Effector memory CD4-positive, alpha-beta T cell (primary cell): ENCODE measurements around the gene NOL4L.
"Not testable (repeated sequence)": the region's sequence is repeated elsewhere in the genome, so short reads cannot be mapped to it uniquely, and the experiment has no call there.

Experiments used
- DNase-seq, 3 donors: peaks; one replicate each; pipeline ENCODE4 v3.0.0-alpha.2; 2020
- H3K27ac ChIP-seq: 2 replicates; pipeline ENCODE4 v1.7.0; 2013; ENCODE audit warnings: mild to moderate bottlenecking, low read length, moderate library complexity; ENCODE audit not compliant: insufficient read depth, poor library complexity, severe bottlenecking
- H3K27me3 ChIP-seq: replicated peaks from 2 replicates; pipeline ENCODE4 v1.7.0; 2013; ENCODE audit warnings: mild to moderate bottlenecking, low read length; ENCODE audit not compliant: insufficient read depth, control insufficient read depth, poor library complexity, severe bottlenecking
- H3K36me3 ChIP-seq: 2 replicates; pipeline ENCODE4 v1.7.0; 2013; ENCODE audit warnings: mild to moderate bottlenecking, low read length, moderate library complexity; ENCODE audit not compliant: control insufficient read depth, insufficient read depth
- H3K4me1 ChIP-seq: 2 replicates; pipeline ENCODE4 v1.7.0; 2013; ENCODE audit warnings: low read length, mild to moderate bottlenecking; ENCODE audit not compliant: control insufficient read depth, insufficient read depth, poor library complexity, severe bottlenecking
- H3K4me3 ChIP-seq: 2 replicates; pipeline ENCODE4 v1.7.0; 2013; ENCODE audit warnings: low read length, low read depth, mild to moderate bottlenecking; ENCODE audit not compliant: insufficient read depth, poor library complexity, severe bottlenecking
- H3K9me3 ChIP-seq: 2 replicates; pipeline ENCODE4 v1.7.0; 2013; ENCODE audit warnings: mild to moderate bottlenecking, low read length, moderate library complexity; ENCODE audit not compliant: control insufficient read depth

Gene NOL4L

DNA sequence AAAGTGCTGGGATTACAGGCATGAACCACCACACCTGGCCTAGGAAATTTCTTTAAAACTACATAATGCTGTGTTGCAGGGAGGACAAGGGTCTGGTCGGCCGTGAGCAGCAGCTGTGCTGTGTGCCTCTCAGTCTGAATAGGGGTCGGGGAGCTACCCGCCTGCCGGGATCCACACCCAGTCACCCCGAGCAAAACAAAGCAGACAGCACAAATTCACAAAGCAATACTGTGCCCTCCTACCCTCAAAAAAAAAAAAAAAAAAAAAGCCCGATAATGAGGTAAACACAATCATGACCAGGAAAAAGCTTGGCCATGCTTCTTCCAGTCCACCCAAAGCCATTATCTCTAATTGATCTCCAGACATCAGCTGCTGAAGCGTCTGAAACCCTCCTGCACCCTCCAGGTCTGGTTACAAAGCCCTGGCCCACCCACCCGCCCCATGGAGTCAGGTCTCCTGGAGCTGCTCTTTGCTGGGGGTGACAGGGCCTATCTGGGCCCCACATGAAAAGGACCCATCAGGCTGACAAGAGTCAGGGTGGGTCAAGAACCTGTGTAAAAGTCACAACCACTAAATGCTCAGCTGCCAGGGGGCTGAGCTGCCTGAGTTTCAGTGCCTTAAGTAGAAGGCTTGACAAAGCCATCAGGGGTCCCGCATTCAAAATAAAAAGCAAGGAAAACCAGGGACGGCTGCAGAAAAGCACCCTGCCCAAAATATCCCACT lies 88.2 kb downstream of the NOL4L start:
- Histone ChIP-seq H3K9me3 (no peaks in the 10 kb centered on the region), H3K4me3 (no peak overlapping the region), H3K4me1 (no peaks in the 10 kb centered on the region), H3K36me3 (peaks cover 18% of the 10 kb centered on the region), H3K27me3 (no peaks in the 10 kb centered on the region), H3K27ac (no peak overlapping the region)
- DNase-seq: no peak

DNA sequence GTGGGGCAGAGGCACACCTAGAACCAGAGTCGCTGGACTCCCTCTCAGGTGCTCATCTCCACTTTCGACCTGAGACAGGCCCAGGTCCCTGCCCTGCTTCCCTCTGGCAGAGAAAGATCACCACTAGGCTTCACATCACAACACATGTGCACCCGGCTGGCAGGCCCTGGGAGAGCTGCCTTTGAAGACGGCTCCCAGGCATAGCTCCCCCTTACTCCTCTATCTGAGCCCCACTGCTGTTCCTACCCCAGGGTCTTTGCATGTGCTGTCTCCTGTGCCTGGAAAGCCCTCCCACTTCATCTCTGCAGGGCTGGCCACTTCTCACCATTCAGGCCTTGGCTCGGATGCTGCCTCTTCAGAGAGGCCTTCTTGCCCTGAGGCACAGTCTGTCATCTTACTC lies 89.2 kb downstream of the NOL4L start:
- Histone ChIP-seq H3K4me1 (no peaks in the 10 kb centered on the region), H3K27me3 (no peaks in the 10 kb centered on the region), H3K4me3 (no peak overlapping the region), H3K36me3 (peaks cover 19% of the 10 kb centered on the region), H3K9me3 (no peaks in the 10 kb centered on the region), H3K27ac (no peak overlapping the region)
- DNase-seq: no peak

DNA sequence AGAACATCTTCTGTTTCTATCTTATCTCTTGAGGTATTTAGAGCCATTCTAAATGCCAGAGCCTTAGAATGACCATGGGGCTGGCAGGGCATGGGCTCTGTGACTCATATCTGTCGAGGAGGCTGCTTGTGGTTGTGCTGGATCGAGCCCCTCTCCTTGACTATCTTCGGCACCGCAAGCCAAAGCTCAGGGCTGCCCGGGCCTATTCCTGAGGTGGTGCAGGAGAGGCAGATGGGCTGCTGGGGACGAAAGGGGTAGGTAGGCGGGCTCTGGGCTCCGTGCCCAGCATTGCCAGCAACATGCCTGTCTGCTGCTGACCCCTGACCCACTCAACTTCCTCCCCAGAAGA lies 89.9 kb downstream of the NOL4L start:
- no peaks in the 10 kb centered on the region for H3K27me3 ChIP-seq
- no peak overlapping the region for H3K27ac ChIP-seq
- DNase-seq: no peak
- H3K9me3 ChIP-seq: no peaks in the 10 kb centered on the region
- peaks cover 19% of the 10 kb centered on the region for H3K36me3 ChIP-seq
- no peaks in the 10 kb centered on the region for H3K4me1 ChIP-seq
- no peak overlapping the region for H3K4me3 ChIP-seq

DNA sequence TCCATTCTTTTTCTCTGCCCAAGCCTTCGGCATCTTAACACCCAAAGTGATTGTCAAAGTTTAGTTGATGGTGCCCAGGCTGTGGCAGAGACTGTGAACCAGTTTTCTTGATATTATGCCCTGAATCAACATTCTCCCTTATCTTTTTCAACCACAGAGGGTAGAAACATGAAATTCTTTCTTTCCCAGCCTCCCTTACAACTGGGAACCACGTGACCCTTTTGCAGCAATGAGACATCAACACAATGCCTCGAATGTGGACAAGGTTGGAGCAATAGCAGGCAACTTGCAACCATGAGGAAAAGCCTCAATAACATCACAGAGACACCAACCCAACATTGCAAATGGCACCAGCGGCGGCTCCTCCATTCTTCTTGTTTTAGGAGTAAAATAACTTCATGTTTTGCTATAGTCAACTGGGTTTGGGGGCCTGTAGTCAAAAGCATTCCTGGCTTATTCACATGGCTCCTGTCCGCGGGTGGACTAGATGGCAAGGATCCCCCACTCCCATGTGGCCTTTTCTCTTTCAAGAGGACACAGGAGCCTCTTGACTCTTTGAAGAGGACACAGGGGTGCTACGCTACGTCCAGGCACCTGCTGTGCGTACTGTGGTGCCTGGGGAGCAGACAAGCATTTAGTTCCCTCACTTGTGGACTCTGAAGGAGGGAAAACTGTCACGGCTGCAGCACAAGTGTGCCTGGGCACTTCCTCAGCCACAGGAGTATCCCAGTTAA lies 90.5 kb downstream of the NOL4L start:
- Histone ChIP-seq H3K27ac (no peak overlapping the region), H3K36me3 (peaks cover 19% of the 10 kb centered on the region), H3K4me1 (no peaks in the 10 kb centered on the region), H3K9me3 (no peaks in the 10 kb centered on the region), H3K27me3 (no peaks in the 10 kb centered on the region), H3K4me3 (no peak overlapping the region)
- DNase-seq: no peak

DNA sequence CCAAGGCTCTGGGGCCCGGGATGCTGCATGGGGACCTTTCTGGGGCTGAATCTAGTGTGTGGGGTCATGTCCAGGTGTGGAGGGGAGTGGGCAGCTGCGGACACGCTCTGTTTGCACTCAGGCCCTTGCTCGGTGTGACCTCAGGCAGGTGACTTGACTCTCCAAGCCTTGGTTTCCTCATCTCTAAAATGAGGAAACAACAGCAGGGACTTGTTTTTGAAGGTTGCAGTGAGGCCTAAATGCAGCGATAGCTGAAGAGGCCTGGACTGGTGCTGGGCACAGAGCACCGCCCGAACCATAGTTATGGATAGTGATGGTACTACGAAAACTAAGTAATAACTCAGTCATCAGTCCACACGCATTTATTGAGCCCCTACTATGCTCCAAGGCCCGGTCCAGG lies 91.8 kb downstream of the NOL4L start:
- no peak overlapping the region for H3K27ac ChIP-seq
- peaks cover 19% of the 10 kb centered on the region for H3K36me3 ChIP-seq
- no peak for DNase-seq
- H3K27me3 ChIP-seq: no peaks in the 10 kb centered on the region
- no peak overlapping the region for H3K4me3 ChIP-seq
- H3K9me3 ChIP-seq: no peaks in the 10 kb centered on the region
- no peaks in the 10 kb centered on the region for H3K4me1 ChIP-seq

DNA sequence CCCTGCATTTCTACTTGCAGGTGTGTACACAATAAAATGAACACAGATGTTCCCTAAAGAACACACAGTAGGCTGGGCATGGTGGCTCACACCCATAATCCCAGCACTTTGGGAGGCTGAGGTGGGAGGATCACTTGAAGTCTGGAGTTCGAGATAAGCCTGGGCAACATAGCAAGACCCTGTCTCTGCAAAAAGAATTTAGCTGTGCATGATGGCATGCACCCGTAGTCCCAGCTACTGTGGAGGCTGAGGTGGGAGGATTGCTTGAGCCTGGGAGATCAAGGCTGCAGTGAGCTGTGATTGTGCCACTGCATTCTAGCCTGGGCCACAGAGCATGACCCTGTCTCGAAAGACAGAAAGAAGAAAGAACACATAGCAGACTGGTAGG lies 93.4 kb downstream of the NOL4L start:
- not testable (repeated sequence) for H3K9me3 ChIP-seq, H3K4me3 ChIP-seq, H3K4me1 ChIP-seq, DNase-seq, H3K27ac ChIP-seq, H3K27me3 ChIP-seq
- peaks cover 19% of the 10 kb centered on the region for H3K36me3 ChIP-seq

DNA sequence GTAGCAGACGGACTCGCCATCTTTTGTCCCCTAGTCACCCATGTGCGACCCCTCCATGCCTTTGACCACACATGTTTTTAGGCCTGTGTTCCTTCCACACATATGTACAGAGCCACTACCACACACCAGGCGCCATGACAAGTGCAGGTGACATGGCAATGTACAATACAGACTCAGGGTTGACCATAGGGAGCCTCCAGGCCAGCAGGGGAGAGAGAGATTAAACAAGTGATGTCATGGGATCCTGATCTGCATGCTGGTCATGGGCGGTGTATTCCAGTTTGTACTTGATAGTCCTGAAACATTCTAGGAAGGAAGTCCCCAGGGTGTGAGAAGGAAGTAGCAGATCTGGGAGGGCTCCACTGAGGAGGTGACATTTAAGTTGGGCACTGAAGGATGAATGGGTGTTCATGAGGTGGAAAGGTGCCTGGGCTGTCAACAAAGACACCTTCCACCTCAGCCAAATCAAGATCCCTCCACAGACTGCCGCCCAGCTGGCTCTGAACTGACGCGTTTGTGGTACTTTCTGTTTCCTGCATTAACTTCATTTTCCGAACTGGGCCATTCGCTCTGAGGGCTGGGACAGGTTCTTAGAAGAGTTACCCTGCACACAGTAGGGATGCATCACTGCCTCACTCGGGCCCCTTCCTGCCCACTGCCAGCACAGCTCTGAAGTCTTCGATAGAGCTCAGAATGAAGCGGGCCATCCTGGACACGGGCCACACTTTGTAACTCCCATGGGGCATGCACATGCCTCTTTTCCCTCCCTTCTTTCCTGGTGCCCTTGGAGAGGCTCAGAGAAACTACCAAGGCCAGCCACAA lies 94.0 kb downstream of the NOL4L start:
- H3K27ac ChIP-seq: no peak overlapping the region
- DNase-seq: no peak
- H3K9me3 ChIP-seq: no peaks in the 10 kb centered on the region
- H3K4me1 ChIP-seq: no peaks in the 10 kb centered on the region
- peaks cover 25% of the 10 kb centered on the region for H3K36me3 ChIP-seq
- no peak overlapping the region for H3K4me3 ChIP-seq
- H3K27me3 ChIP-seq: no peaks in the 10 kb centered on the region

DNA sequence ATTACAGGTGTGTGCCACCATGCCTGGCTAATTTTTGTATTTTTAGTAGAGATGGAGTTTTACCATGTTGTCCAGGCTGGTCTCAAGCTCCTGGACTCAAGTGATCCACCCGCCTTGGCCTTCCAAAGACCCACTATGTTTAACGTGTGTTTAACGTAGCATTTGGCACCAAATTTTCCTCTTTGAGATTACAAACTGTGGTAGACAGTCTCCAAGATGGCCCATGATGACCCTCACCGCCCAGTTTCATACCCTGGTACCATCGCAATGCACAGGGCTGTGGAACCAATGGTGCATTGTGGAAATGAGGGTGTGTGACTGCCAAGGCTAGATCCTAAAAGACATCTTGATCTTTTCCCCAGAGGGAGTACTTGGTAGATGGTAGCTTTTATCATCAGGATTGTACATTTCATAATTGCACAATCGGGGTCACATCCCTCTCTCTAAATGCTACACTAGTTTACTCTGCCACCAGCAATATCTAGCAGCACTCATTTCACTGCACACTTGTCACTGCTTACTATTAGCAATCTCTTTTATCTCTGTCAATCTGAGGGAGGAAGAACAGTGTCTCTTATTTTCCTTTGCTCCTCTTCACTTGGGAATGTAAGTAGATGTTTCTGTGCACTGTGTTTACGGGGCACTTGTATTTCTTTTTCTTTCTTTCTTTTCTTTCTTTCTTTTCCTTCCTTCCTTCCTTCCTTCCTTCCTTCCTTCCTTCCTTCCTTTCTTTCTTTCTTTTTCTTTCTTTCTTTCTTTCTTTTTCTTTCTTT lies 96.9 kb downstream of the NOL4L start:
- no peak for DNase-seq
- Histone ChIP-seq H3K4me3 (no peak overlapping the region), H3K36me3 (peaks cover 18% of the 10 kb centered on the region), H3K27me3 (no peaks in the 10 kb centered on the region), H3K4me1 (peaks cover 11% of the 10 kb centered on the region), H3K9me3 (no peaks in the 10 kb centered on the region), H3K27ac (no peak overlapping the region)

DNA sequence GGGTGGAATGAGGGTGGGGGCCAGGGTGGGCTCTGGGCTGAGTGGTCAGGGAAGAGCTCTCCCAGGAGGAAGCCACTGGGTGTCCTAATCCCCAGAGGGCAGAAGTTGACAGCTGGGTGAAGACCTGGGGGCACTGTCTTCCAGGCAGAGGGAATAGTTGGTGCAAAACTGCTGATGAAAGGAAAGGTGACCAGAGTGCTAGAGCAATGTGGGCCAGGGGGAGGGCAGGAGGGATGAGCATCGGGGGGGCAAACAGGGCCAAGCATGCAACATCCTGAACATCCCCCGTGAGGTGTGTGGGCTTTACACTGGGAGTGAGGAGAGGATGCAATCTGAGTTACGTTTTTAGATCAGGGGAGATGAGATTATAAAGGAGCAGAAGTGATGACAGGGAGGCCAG lies 97.8 kb downstream of the NOL4L start:
- Histone ChIP-seq H3K9me3 (no peaks in the 10 kb centered on the region), H3K36me3 (peaks cover 12% of the 10 kb centered on the region), H3K27ac (no peak overlapping the region), H3K4me1 (peaks cover 12% of the 10 kb centered on the region), H3K27me3 (no peaks in the 10 kb centered on the region), H3K4me3 (no peak overlapping the region)
- DNase-seq: no peak
